Stimulated activated CD4-positive, alpha-beta T cell treated with anti-CD3 and anti-CD28 coated beads, Interleukin-15, amount 100 ng/mL, for 48 hours (primary cell): ENCODE data around the gene SARS1.
"Not testable (repeated sequence)": the region's sequence is repeated elsewhere in the genome, so short reads cannot be mapped to it uniquely, and the experiment has no call there.

Experiments used
- DNase-seq, 2 donors: peaks; one replicate each; pipeline ENCODE4 v3.0.0-alpha.2; 2020; ENCODE audit warnings: low read depth in 2 of 2

SARS1 gene, protein sequence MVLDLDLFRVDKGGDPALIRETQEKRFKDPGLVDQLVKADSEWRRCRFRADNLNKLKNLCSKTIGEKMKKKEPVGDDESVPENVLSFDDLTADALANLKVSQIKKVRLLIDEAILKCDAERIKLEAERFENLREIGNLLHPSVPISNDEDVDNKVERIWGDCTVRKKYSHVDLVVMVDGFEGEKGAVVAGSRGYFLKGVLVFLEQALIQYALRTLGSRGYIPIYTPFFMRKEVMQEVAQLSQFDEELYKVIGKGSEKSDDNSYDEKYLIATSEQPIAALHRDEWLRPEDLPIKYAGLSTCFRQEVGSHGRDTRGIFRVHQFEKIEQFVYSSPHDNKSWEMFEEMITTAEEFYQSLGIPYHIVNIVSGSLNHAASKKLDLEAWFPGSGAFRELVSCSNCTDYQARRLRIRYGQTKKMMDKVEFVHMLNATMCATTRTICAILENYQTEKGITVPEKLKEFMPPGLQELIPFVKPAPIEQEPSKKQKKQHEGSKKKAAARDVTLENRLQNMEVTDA

DNA sequence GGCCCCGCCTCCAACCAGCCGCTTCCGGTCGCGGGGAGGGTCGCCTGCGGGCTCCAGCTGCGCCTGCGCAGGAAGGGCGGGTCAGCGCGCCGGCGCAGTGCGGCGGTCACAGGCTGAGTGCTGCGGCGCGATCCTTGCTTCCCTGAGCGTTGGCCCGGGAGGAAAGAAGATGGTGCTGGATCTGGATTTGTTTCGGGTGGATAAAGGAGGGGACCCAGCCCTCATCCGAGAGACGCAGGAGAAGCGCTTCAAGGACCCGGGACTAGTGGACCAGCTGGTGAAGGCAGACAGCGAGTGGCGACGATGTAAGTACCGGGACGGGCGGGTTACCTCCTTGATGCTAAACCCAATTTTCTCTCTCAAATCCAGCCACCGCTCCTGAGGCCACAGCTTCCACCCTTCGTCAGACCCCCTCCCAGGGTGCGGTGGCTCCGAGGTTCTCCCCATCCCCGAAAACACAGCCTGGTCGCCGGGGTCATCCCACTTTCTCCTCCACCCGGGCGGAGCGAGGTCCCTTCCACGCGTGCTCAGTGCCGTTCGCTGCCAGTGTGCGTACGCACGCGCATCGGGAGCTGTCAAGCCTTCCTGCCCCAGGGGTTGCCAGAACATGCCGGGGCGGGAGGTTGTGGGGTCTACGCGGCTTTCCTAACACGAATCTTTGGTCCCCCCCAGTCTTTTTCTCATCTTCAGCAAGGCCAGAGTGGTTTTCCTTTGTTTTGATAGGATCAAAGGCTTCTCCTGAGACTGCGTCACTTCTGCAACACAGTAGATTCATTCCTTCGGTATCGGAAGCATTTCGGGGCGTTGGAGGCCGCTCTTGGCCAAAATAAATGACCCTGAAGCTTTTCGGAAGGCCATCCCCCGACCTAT lies at the start of gene SARS1:
Gene SARS1 (plus strand): TSS at position 95 of the 870 bp plus-strand sequence. CDS start 75 bp downstream, at position 170.
- DNase-seq: peak; percentile 73 to 86

DNA sequence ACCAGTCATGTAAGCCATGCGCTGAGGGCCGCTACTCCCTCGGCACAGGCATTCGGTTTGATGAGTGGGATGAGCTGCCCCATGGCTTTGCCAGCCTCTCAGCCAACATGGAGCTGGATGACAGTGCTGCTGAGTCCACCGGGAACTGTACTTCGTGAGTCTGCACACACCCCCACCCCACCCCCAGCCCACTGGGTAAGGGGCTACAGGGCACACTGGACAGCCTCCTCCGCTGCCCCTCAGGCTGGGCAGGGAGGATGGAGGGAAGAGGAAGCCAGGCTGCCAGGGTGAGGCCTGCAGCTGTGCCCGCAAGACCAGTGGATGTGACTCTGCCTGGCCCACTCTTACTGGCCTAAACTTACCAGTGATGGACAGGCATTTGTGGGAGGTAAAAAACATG lies 49.2 kb upstream of the SARS1 start:
- DNase-seq: no peak

DNA sequence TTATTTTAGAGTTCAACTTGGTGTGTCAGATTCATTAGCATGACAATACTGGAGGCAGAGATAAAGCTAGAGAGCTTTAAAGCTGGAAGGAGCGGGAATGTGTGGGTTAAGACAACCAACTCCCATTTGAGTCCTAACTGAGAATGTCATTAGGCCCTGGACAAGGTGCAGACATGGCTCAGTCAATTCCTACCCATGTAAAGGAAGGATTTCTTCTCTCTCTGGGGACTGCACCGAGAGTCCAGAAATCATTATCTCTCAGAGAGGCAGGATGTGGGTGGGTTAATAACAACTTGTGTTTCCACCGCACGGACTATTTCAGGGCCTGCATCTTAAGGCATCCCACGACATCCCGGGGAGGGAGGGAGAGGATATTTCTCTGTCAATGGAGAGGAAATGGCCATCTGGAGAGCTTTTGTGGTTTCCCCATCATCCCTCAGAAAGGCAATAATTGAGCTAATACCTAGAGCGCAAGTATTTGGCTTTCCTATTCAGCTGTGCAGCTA lies 46.7 kb upstream of the SARS1 start:
- DNase-seq: no peak

DNA sequence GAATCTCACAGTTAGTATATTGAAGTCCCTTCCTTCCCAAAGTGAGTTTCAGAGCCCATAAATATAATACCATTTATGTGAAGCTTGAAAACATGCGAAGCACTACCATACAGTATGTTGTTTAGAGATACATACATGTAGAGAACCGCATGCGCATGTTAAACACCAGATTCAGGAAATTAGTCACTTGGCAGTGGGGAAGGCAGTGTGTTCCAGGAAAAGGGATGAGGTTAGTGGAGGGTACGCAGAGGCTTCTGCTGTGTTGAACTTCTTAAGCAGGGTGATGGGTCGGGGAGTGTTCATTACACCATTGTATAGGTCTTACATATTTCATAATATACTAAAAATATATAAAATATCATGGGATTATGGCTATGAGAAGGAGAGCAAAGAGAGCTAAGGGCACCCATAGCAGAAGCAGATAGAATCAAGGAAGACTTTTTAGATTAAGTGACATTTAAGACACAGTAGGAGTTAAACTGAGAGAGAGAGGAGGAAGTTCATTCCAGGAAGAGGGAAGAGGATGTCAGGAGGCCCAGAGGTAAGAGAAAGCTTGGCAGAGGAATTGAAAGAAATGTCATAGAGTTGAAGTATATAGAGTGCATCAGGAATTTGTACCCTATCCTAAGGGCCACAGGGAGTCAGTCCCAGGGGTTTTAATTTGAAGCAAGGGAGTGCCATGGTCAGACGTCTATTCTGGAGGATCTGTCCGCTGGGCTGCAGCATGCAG lies 43.5 kb upstream of the SARS1 start:
- no peak for DNase-seq

DNA sequence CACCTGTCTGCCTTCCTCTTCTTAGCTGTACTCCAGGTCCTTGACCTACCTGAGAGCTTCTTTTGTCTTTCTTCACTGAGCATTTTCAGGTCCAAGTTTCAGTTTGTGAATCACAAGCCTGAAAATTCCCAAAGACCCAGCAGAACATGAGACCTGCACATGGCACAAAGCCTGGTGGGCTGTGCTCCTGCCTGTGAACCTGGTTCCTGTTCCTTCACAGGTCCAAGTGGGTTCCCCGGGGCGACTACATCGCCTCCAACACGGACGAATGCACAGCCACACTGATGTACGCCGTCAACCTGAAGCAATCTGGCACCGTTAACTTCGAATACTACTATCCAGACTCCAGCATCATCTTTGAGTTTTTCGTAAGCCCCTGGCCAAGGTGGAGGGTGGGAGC lies 42.1 kb upstream of the SARS1 start:
- DNase-seq: no peak

DNA sequence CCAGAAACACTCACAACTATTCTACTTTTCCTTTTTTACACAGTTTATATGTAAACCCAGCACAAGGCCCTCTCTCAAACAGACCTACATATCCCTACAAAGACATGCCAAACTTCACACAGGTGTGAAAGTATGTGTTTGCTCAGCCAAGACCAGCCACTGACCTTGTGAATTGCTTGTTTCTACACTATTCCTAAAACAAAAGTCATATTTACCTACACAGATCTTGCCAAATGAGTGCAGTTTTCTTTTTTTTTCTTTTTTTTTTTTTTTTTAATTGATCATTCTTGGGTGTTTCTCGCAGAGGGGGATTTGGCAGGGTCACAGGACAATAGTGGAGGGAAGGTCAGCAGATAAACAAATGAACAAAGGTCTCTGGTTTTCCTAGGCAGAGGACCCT lies 37.4 kb upstream of the SARS1 start:
- DNase-seq: not testable (repeated sequence)

DNA sequence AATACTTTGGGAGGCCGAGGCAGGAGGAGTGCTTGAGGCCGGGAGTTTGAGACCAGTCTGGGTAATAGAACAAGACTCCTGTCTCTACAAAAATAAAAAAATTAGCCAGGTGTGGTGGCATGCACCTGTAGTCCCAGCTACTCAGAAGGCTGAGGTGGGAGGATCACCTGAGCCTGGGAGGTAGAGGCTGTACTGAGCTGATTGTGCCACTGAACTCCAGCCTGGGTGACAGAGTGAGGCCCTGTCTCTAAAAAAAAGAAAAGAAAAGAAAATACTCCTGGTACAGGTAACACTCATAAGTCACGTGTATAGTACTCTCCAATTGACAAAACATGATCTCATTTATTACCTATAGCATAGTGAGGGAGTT lies 33.0 kb upstream of the SARS1 start:
- not testable (repeated sequence) for DNase-seq

DNA sequence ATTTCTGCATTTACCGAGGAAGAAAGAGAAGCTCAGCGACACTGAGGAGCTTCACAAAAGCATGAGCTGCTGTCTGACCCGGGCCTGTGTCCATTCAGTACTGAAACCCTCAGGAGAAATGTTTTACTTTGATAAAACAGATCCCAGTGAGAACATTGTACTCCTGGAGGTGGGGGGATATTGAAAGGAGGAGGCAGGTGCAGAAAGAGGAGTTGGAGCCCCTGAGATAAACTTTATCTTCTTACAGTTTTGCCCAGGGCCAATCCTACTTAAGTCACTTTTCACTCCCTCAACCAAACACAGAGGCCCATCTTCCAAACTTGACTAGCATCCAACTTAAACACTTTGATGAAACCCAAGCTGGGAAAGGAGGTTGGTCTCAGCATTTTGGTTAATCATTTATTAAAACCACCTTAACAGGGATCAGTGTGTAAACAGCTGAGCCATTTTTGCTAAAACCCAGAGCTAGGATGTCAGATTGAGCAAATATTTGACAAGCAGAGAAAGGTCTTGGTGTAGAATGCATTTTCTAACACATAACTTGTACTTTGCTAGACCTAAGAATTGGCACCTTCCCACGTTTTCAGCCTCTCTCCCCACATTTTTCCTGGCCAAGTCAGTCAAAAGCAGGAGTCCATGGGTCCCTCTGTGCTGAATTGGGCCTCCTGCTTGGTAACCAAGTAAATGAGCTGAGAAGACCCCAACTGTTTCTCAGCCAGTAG lies 32.5 kb upstream of the SARS1 start:
- DNase-seq: no peak

DNA sequence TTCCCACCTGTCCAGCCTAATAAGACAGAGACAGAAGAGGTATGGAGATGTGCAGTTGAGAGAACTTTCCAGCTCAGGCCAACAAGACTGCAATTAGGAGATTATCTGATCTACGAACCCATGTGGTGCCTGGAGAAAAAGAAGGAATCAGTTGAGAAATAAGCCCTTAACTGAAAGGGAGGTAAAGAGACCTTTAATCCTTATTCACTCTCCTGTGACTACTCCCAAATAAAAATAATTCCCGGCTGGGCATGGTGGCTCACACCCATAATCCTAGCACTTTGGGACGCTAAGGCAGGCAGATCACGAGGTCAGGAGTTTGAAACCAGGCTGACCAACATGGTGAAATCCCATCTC lies 31.9 kb upstream of the SARS1 start:
- no peak for DNase-seq

DNA sequence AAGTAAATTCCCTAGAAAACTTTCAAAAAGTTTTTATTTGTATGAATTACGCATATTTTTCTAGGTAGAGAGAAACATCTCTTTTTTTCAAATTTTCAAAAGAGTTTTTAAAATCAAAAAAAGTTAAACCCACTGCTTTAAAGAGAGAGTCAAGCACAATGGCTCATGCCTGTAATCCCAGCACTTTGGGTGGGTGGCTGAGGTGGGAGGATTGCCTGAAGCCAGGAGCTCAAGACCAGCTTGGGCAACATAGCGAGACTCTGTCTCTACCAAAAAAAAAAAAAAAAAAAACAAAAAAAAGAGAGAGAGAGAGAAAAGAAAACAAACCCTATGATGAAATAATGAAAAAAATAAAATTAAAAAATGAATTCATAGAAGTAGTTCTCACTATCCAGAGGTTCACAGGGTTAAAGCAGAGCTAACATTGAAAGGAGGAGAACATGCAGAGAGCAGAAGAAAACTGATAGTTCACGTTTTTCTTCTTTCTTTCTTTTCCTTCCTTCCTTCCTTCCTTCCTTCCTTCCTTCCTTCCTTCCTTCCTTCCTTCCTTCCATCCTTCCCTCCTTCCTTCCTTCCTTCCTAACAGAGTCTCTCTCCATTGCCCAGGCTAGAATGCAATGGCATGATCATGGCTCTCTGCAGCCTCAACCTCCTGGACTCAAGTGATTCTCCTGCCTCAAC lies 30.5 kb upstream of the SARS1 start:
- DNase-seq: no peak

DNA sequence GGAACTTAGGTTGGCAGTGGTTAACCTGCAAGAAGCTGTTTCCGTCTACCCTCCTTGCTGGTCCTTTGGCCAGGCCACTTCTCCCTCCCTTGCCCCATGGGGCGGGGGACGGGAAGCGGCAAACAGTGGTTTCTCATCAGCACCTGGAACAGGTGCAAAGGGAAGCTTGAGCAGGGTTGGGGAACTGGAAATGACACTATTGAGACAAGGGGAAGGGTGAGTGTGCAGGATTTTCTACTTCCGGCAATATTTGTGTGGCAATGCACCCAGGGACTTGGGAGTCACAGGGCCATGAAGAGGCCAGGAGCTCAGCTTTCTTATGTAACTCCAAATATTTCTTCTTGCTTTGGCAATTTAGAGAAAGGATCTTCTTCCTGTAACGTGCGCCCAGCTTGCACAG lies 29.0 kb upstream of the SARS1 start:
- no peak for DNase-seq

DNA sequence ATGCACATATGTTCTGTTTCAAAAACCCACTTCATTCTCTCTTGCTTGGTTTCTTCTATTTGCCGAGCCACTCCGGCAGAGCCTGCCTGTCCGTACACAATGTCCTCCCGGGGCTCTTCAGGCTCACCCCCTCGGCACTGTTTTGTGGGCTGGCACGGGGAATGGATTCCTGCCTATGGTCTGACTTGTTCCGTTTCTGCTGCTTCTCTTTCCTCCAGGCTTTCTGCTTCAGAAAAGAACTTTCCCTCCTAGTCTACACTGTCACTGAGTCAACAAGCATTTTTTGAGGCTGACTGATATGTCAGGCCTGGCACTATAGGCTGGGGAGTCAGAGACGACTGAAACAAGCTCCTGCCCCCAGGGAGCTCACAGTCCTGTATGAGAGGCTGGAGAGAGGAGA lies 28.4 kb upstream of the SARS1 start:
- DNase-seq: no peak

DNA sequence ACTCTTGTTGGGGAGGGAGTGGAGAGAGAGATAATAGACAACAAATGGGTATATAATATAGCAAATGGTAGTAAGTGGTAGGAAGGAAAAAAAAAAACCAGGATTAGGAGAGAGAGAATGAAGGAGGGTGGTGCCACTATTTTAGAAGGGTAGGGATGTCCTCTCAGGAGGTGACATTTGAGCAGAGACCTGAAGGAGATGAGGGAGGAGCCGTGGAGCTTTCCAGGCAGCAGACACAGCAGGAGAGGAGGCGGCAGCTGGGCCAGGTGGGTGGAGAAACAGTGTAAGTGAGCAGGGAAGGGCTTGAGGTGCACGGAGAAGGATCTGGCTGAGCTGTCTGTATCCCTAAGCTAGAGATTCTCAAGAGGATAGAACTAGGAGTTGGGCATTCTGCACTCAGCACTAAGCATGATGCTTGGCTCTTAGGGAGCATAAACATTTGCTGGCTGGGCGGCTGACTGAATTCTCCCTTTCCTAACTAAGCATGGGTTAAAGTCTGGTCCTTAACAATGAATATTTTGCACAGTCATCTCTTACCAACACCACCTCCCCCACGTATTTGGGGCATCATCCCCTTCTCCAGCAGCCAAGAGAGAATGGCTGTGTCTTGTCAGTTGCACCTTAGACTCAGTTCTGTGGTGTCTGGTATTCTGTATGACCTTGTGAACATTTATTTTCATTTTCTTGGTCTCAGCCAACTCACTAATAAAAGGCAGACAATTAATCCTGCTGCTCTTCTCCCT lies 27.6 kb upstream of the SARS1 start:
- DNase-seq: no peak

DNA sequence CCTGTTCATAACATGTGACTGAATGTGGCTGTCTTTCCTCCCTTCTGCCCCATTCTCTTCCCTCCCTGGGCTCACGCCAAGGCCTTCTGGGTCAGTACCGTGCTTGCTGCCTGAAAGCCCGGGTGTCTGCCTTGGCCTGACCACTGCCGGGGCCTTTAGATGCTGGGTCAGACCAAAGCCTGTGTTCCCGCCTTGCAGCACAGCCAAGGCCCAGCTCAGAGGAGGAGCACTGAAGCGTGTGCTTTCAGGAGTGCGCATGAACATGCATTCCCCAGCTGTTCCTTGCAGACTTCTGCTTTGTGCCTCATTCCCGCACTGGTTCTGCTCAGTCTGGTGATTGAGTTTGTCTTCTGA lies 27.0 kb upstream of the SARS1 start:
- DNase-seq: no peak

DNA sequence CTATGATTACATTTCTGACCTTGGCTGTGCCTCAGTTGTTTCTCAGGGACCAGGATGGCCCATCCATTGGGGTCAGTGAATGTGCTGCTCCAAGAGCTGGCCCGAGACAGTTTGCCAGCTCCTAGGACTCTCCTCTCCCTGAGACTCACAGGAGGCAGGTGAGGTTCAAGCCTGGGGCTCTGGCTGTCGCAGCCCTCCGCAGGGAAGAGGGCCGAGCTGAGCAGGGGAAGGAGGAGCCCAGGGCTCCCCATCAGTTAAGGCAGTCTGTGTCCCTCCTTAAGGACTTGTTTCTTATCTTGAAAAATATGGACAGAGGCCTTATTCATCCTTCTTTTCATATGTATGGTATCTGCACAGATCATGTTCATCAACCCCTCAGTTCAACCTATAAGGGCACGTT lies 26.6 kb upstream of the SARS1 start:
- DNase-seq: no peak

DNA sequence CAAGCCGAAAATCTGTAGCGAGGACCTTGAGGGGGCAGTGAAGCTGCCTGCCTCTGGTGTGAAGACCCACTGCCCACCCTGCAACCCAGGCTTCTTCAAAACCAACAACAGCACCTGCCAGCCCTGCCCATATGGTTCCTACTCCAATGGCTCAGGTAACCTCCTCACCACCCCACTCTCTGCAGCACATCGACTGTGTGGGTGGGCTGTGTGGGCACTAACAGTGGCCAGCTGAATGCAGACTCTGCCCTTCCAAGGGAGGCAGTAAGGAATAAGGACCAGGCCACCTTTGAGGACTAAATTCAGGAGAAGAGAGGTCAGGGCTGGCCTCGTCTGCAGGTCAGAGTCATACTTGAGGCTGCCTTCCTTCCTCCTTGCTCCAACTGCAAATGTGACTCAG lies 25.5 kb upstream of the SARS1 start:
- no peak for DNase-seq

DNA sequence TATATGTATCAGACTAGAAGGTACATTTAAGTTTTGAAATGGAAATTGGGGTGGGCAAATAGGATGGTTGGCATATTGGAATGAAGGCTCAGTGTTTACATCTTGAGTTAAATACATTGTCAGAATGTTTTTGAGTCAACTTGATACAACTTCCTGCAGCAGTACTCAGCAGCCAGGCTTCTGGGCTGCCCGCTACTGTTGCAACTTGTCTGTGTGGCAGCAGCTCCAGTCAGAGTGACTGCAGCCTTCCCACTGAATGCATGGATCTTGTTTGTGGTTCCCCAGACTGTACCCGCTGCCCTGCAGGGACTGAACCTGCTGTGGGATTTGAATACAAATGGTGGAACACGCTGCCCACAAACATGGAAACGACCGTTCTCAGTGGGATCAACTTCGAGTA lies 24.9 kb upstream of the SARS1 start:
- DNase-seq: no peak

DNA sequence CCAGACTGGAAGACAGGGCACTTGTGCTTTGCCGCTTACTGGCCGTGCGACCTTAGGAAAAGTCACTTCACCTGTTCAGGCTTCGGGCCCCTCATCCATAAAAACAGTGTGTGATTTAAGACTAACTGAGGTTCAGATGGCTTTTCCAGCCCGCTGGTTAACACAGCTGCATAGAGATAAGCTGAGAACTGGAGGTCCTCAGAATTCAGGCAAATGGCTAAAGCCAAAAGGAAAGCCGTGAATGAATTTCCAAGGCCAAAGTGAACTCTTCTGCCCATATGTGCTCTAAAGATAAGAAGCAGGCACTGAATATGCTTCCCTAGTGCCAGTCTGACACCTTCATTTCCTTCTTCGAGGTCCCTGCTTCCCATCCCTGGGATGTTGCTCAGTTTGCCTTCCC lies 23.5 kb upstream of the SARS1 start:
- DNase-seq: no peak

DNA sequence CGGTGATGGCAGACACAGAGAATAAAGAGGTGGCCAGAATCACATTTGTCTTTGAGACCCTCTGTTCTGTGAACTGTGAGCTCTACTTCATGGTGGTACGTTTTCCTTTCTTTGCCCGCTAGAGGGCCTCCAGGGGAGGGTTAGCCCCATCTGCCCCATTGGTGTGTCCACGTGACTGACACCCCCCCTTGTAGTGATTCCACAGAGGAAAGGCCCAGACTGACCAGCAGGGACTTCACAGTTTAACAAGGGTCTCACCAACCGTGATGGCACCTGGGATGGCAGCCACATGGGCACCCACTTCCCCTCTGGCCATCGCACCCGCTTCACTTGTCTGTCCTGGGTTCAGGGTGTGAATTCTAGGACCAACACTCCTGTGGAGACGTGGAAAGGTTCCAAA lies 22.3 kb upstream of the SARS1 start:
- DNase-seq: no peak

DNA sequence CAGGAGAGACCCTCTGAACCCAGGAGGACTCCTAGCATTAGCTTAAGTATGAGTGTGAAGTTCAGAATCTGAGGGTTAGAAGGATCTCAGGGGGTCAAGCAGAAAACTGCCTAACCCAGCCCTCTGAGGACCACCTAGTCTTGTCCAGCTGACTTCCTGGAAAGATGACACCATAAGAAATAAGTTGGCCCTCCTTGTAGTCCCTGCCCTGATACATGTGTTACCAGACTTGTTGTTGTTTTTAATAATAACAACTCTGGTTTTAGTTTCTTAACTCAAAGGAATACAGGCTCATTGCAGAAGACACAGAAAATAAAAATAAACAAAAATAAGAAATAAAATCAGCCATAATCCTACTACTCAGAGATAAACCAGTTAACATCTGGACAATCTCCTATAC lies 21.8 kb upstream of the SARS1 start:
- DNase-seq: no peak
